Activated CD4-positive, alpha-beta T cell treated with anti-CD3 and anti-CD28 coated beads, Interleukin-2, amount 10 ng/mL, durations not matched to agents 24 days and 14 days (primary cell): ENCODE measurements around the gene ZNF578. TPM values are rescaled to one million over a fixed set of nuclear protein-coding genes. Genes with fewer than 3 reads are reported as not detected.
"Not testable (repeated sequence)": the region's sequence is repeated elsewhere in the genome, so short reads cannot be mapped to it uniquely, and the experiment has no call there.

Experiments used
- DNase-seq: peaks from one replicate; pipeline ENCODE4 v3.0.0; 2022
- H3K27ac Mint-ChIP-seq: one replicate; pipeline ENCODE4 v1.8.0; 2022; ENCODE audit warnings: mild to moderate bottlenecking, mixed read lengths
- H3K27me3 Mint-ChIP-seq: one replicate; pipeline ENCODE4 v1.8.0; 2022; ENCODE audit warnings: mixed read lengths
- H3K36me3 Mint-ChIP-seq: one replicate; pipeline ENCODE4 v1.8.0; 2022; ENCODE audit warnings: low read depth, mild to moderate bottlenecking, mixed read lengths
- H3K4me1 Mint-ChIP-seq: one replicate; pipeline ENCODE4 v1.8.0; 2021; ENCODE audit warnings: mixed read lengths
- H3K4me3 Mint-ChIP-seq: one replicate; pipeline ENCODE4 v1.8.0; 2022; ENCODE audit warnings: mild to moderate bottlenecking, moderate library complexity, mixed read lengths
- H3K9me3 Mint-ChIP-seq: one replicate; pipeline ENCODE4 v1.8.0; 2021; ENCODE audit warnings: mixed read lengths
- intact Hi-C: fragments of 100-400 bp; cut with micrococcal nuclease; formaldehyde crosslinking; loops from one replicate; pipeline ENCODE4 v1.15.1; 2023
- total RNA-seq: library from RNA; stranded (reverse); gene quantifications from 2 replicates; pipeline ENCODE4 v1.2.3, GENCODE V29; 2022

ZNF578 gene
- total RNA-seq, 1 donor from 2014 or later: 0.12 TPM

DNA sequence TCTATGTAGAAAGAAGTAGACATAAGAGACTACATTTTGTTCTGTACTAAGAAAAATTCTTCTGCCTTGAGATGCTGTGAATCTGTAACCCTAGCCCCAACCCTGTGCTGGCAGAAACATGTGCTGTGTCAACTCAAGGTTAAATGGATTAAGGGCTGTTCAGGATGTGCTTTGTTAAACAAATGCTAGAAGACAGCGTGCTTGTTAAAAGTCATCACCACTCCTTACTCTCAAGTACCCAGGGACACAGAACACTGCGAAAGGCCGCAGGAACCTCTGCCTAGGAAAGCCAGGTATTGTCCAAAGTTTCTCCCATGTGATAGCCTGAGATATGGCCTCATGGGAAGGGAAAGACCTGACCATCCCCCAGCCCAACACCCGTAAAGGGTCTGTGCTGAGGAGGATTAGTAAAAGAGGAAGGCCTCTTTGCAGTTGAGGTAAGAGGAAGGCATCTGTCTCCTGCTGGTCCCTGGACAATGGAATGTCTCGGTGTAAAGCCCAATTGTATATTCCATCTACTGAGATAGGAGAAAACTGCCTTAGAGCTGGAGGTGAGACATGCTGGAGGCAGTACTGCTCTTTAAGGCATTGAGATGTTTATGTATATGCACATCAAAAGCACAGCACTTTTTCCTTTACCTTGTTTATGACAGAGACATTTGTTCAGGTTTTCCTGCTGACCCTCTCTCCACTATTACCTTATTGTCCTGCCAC is 105.5 kb downstream of the ZNF578 start:
- Mint-ChIP-seq H3K36me3 (peaks cover 90% of the 10 kb centered on the region), H3K9me3 (peaks cover 29% of the 10 kb centered on the region)
- intact Hi-C loops, H3K27me3 Mint-ChIP-seq, H3K4me3 Mint-ChIP-seq, H3K4me1 Mint-ChIP-seq, DNase-seq, H3K27ac Mint-ChIP-seq: not testable (repeated sequence)

DNA sequence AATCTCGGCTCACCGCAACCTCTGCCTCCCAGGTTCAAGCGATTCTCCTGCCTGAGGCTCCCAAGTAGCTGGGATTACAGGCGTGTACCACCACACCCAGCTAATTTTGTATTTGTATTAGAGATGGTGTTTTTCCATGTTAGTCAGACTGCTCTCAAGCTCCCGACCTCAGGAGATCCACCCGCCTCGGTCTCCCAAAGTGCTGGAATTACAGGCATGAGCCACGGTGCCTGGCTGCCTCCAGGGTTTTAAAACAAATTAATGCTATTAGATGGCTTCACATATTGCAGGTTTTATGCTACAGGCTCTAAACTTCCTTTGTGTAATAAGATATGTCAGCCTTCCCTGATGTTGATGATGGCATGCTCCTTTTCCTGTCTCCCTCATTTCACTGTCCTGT is 108.3 kb downstream of the ZNF578 start:
- Mint-ChIP-seq H3K9me3 (peaks cover 24% of the 10 kb centered on the region), H3K36me3 (peaks cover 81% of the 10 kb centered on the region)
- H3K4me3 Mint-ChIP-seq, H3K4me1 Mint-ChIP-seq, H3K27me3 Mint-ChIP-seq, intact Hi-C loops, DNase-seq, H3K27ac Mint-ChIP-seq: not testable (repeated sequence)

Other genes with a start within 250 kb of the ZNF578 start
- 18.2 and 19.9 TPM in 2 replicates for gene ZNF766, start 184.0 kb upstream of the ZNF578 start, total RNA-seq
- gene ZNF480, start 156.4 kb upstream of the ZNF578 start, total RNA-seq: 4.2 and 5.0 TPM in 2 replicates
- 0.12 and 0.85 TPM in 2 replicates for gene ZNF610, start 117.3 kb upstream of the ZNF578 start, total RNA-seq
- 6.3 and 9.0 TPM in 2 replicates for gene ZNF880, start 83.6 kb upstream of the ZNF578 start, total RNA-seq
- 5.7 and 7.9 TPM in 2 replicates for gene ZNF528, start 55.7 kb upstream of the ZNF578 start, total RNA-seq
- gene ZNF534, start 24.4 kb upstream of the ZNF578 start, total RNA-seq: not detected in 2 replicates
- 21.2 and 21.6 TPM in 2 replicates for gene ZNF808, start 74.1 kb downstream of the ZNF578 start, total RNA-seq
- 19.3 and 21.0 TPM in 2 replicates for gene ZNF701, start 116.7 kb downstream of the ZNF578 start, total RNA-seq
- gene ZNF83, start 184.8 kb downstream of the ZNF578 start, total RNA-seq: 22.1 and 26.3 TPM in 2 replicates